ENCODE measurements around the gene GAS2. TPM values are rescaled to one million over a fixed set of nuclear protein-coding genes. Genes with fewer than 3 reads are reported as not detected.

The GAS2 gene
- polyA plus RNA-seq, 1 of the 3 experiments (the other 2 are of a cell fraction): 0.72 TPM

DNA sequence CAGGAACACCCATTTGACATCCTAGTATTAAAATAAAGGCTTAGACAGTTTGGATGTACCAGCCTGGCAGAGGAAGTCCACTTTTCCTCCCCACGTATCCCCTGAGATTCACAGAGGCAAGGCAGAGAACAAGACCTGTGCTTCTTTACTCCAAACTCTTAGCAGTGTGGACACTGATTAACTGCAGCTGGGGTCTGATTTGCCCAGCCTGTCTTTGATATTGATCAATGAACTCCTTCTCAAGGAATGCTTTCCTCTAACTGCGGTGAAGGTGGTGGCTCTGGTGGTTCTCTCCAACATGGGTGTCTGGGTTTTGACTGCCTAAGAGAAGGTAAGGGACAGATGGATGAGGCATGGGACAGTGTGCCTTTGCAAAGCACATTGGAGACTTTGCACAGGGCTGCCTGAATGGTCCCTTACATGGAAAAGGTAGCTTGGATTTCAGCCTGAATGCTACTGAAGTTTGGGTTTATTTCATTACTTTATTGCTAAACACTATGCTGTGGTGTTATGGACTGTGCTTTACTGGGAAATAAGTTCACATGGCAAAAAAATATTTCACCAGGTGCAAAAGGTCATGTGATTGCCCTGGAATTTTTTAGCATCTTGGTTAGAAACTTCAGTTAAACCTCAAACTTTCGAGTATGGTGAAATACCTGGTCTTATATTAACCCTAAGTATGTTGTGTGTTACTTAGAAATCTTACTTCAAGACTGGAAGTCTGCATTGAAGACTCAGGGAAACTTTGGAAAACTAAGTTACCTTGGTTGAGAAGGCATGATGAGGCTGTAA lies 1.8 kb downstream of the GAS2 start:
- ChIA-PET POLR2A (no interaction called here), CTCF (no interaction called here)
- no peak for DNase-seq
- Histone ChIP-seq H3K79me2 (ENCODE audit: insufficient read depth) (no peaks in the 10 kb centered on the region), H3K4me3 (ENCODE audit: low read depth in 2 of 2, low read length in 1 of 2) (no peak overlapping the region), H3K9me2 (no peaks in the 10 kb centered on the region), H4K20me1 (ENCODE audit: insufficient read depth) (no peaks in the 10 kb centered on the region), H3K9me3 (no peaks in the 10 kb centered on the region), H3K4me1 (ENCODE audit: control insufficient read depth in 1 of 2, insufficient read depth in 2 of 2, low read depth in 1 of 2, low read length in 1 of 2) (peaks cover 0 to 8% of the 10 kb centered on the region in 2 experiments; a peak in 1 of 4 replicates), H3K9ac (no peak overlapping the region), H2AFZ (ENCODE audit: low read depth) (no peak overlapping the region), H3K4me2 (no peak overlapping the region), H3K27ac (ENCODE audit: low read depth in 2 of 2, low read length in 1 of 2) (no peak overlapping the region), H3K36me3 (replicated peaks in 1 of 2; ENCODE audit: control insufficient read depth in 1 of 2, insufficient read depth in 2 of 2, low read length in 1 of 2) (no peaks in the 10 kb centered on the region), H3F3A (replicated peaks; ENCODE audit: insufficient read depth) (no peaks in the 10 kb centered on the region), H3K27me3 (ENCODE audit: insufficient read depth) (peaks cover 17% of the 10 kb centered on the region; the same call in 1 of the 2 replicates)
- WGBS (ENCODE audit: low lambda C conversion rate): 61% methylated on average over 3 of the region's 3 CpGs
- TF ChIP-seq FOSL2 (IDR thresholded peaks at IDR 0.05; ENCODE audit: borderline replicate concordance, low read depth): no peak
- TF ChIP-seq JUND (IDR thresholded peaks at IDR 0.05): no peak
- no peak for TF ChIP-seq GATA2 (CRISPR knock-in tag; IDR thresholded peaks at IDR 0.05)
- TF ChIP-seq RCOR1 (IDR thresholded peaks at IDR 0.05; ENCODE audit: low read length): no peak
- no peak for TF ChIP-seq USF2 (IDR thresholded peaks at IDR 0.05; ENCODE audit: borderline replicate concordance, low read depth, low read length)
- no peak for TF ChIP-seq MAX (IDR thresholded peaks at IDR 0.05; ENCODE audit: low read depth)
- TF ChIP-seq RAD21 (IDR thresholded peaks at IDR 0.05; ENCODE audit: low read length): no peak
- TF ChIP-seq EZH2phosphoT487 (IDR thresholded peaks at IDR 0.05; ENCODE audit: borderline replicate concordance, low read depth): no peak
- no peak for TF ChIP-seq FOXJ3 (CRISPR knock-in tag; IDR thresholded peaks at IDR 0.05)
- no peak for TF ChIP-seq SIN3A (IDR thresholded peaks at IDR 0.05; ENCODE audit: borderline replicate concordance, low read depth, low read length)
- no peak for TF ChIP-seq RFX5 (IDR thresholded peaks at IDR 0.05; ENCODE audit: low read length)
- no peak for TF ChIP-seq USF1 (IDR thresholded peaks at IDR 0.05; ENCODE audit: borderline replicate concordance, low read depth)
- no peak for TF ChIP-seq TEAD4 (IDR thresholded peaks at IDR 0.05; ENCODE audit: borderline replicate concordance, insufficient read depth)
- TF ChIP-seq, protein P1, sequence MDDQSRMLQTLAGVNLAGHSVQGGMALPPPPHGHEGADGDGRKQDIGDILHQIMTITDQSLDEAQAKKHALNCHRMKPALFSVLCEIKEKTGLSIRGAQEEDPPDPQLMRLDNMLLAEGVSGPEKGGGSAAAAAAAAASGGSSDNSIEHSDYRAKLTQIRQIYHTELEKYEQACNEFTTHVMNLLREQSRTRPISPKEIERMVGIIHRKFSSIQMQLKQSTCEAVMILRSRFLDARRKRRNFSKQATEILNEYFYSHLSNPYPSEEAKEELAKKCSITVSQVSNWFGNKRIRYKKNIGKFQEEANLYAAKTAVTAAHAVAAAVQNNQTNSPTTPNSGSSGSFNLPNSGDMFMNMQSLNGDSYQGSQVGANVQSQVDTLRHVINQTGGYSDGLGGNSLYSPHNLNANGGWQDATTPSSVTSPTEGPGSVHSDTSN (IDR thresholded peaks at IDR 0.05): no peak
- no peak for TF ChIP-seq IRF3 (IDR thresholded peaks at IDR 0.05; ENCODE audit: low read depth, low read length)
- no peak for TF ChIP-seq MXI1 (IDR thresholded peaks at IDR 0.05; ENCODE audit: low read depth, low read length)
- no peak for TF ChIP-seq NFIC (IDR thresholded peaks at IDR 0.05; ENCODE audit: borderline replicate concordance)
- no peak for TF ChIP-seq EP300 (IDR thresholded peaks at IDR 0.05; ENCODE audit: borderline replicate concordance in 1 of 2, low read depth in 1 of 2, low read length in 1 of 2)
- TF ChIP-seq CTCF (IDR thresholded peaks at IDR 0.05): no peak
- no peak for TF ChIP-seq NRF1 (IDR thresholded peaks at IDR 0.05; ENCODE audit: low read depth, low read length)

Measured in SK-N-SH (cell line).